ENCODE measurements around the gene CCDC136. TPM values are rescaled to one million over a fixed set of nuclear protein-coding genes. Genes with fewer than 3 reads are reported as not detected.
A peak's percentile ranks its signal among the peaks of the same experiment; 100 is the strongest.

The CCDC136 gene
- total RNA-seq, 3 donors from 2014 or later: 6.4 to 9.5 (median 9.4) TPM

- H3K27me3 ChIP-seq: no peaks in the 10 kb centered on the region
- no peak overlapping the region for H3K27ac ChIP-seq
- H3K9me3 ChIP-seq: no peaks in the 10 kb centered on the region
- TF ChIP-seq POLR2A (IDR thresholded peaks at IDR 0.05): no peak
- TF ChIP-seq POLR2AphosphoS5 (IDR thresholded peaks at IDR 0.05): no peak
- TF ChIP-seq CTCF (IDR thresholded peaks at IDR 0.05): no peak
- no peaks in the 10 kb centered on the region for H3K36me3 ChIP-seq
- no peak overlapping the region for H3K4me3 ChIP-seq
- H3K4me1 ChIP-seq: no peaks in the 10 kb centered on the region
- DNase-seq (ENCODE audit: low spot score in 2 of 2): no peak
- intact Hi-C loops (cut with DNase I; ENCODE audit: low total_unique reads): no loop called here
Measured at GRCh38 chr7:128785738-128786137, 6.0 kb upstream of the CCDC136 start.

- no peak for DNase-seq (ENCODE audit: low spot score in 2 of 2)
- Histone ChIP-seq H3K36me3 (no peaks in the 10 kb centered on the region), H3K9me3 (no peaks in the 10 kb centered on the region), H3K4me3 (no peak overlapping the region), H3K27me3 (no peaks in the 10 kb centered on the region), H3K27ac (no peak overlapping the region), H3K4me1 (no peaks in the 10 kb centered on the region)
- intact Hi-C loops (cut with DNase I; ENCODE audit: low total_unique reads): no loop called here
- no peak for TF ChIP-seq POLR2A (IDR thresholded peaks at IDR 0.05)
Measured at GRCh38 chr7:128788446-128789412, 3.0 kb upstream of the CCDC136 start.

- Histone ChIP-seq H3K4me3 (peak overlapping the region; percentile 63 to 89 (median 88)), H3K27me3 (no peaks in the 10 kb centered on the region), H3K4me1 (no peaks in the 10 kb centered on the region), H3K36me3 (no peaks in the 10 kb centered on the region), H3K27ac (peak overlapping the region; percentile 16 to 58), H3K9me3 (no peaks in the 10 kb centered on the region)
- DNase-seq (ENCODE audit: low spot score in 2 of 2): no peak
- TF ChIP-seq POLR2A (IDR thresholded peaks at IDR 0.05) (no peak), POLR2AphosphoS5 (IDR thresholded peaks at IDR 0.05) (no peak), CTCF (IDR thresholded peaks at IDR 0.05) (no peak)
- intact Hi-C loops (cut with DNase I; ENCODE audit: low total_unique reads): no loop called here
Measured at GRCh38 chr7:128790315-128791041, 1.3 kb upstream of the CCDC136 start.

- Histone ChIP-seq H3K27me3 (no peaks in the 10 kb centered on the region), H3K9me3 (no peaks in the 10 kb centered on the region), H3K36me3 (no peaks in the 10 kb centered on the region), H3K27ac (no peak overlapping the region), H3K4me1 (no peaks in the 10 kb centered on the region), H3K4me3 (peak overlapping the region; percentile 63 to 89 (median 88))
- TF ChIP-seq POLR2A (IDR thresholded peaks at IDR 0.05) (no peak), POLR2AphosphoS5 (IDR thresholded peaks at IDR 0.05) (no peak), CTCF (IDR thresholded peaks at IDR 0.05) (no peak)
- no peak for DNase-seq (ENCODE audit: low spot score in 2 of 2)
- intact Hi-C loops (cut with DNase I; ENCODE audit: low total_unique reads): no loop called here
Measured at GRCh38 chr7:128791972-128792327, 182 bp downstream of the CCDC136 start.

- no peaks in the 10 kb centered on the region for H3K9me3 ChIP-seq
- H3K27me3 ChIP-seq: no peaks in the 10 kb centered on the region
- intact Hi-C loops (cut with DNase I; ENCODE audit: low total_unique reads): no loop called here
- peak overlapping the region in 2 of 3 donors; percentile 88 to 89 for H3K4me3 ChIP-seq
- no peak overlapping the region for H3K27ac ChIP-seq
- no peaks in the 10 kb centered on the region for H3K36me3 ChIP-seq
- no peak for DNase-seq (ENCODE audit: low spot score in 2 of 2)
- TF ChIP-seq POLR2A (IDR thresholded peaks at IDR 0.05): no peak
- no peak for TF ChIP-seq CTCF (IDR thresholded peaks at IDR 0.05)
- TF ChIP-seq POLR2AphosphoS5 (IDR thresholded peaks at IDR 0.05): no peak
- H3K4me1 ChIP-seq: no peaks in the 10 kb centered on the region
Measured at GRCh38 chr7:128792471-128793180, 858 bp downstream of the CCDC136 start.

Data from breast epithelium (tissue), 4 donors.